Measurements from ENCODE around the gene KIF21A.
"Not testable (repeated sequence)": the region's sequence is repeated elsewhere in the genome, so short reads cannot be mapped to it uniquely, and the experiment has no call there.

The KIF21A gene

GRCh38 chr12:39341761-39342160, 101.2 kb downstream of the KIF21A start:
- no peak for DNase-seq (ENCODE audit: low read depth in 3 of 3)

GRCh38 chr12:39341179-39341578, 101.7 kb downstream of the KIF21A start:
- no peak for DNase-seq (ENCODE audit: low read depth in 3 of 3)

GRCh38 chr12:39332661-39333175, 110.2 kb downstream of the KIF21A start:
- no peak for DNase-seq (ENCODE audit: low read depth in 3 of 3)

GRCh38 chr12:39331539-39332261, 111.2 kb downstream of the KIF21A start:
- DNase-seq (ENCODE audit: low read depth in 3 of 3) = no peak

- DNase-seq (ENCODE audit: low read depth in 3 of 3) = no peak
Measured at GRCh38 chr12:39329876-39330275, 113.0 kb downstream of the KIF21A start.

GRCh38 chr12:39329018-39329417, 113.9 kb downstream of the KIF21A start:
- no peak for DNase-seq (ENCODE audit: low read depth in 3 of 3)

- no peak for DNase-seq (ENCODE audit: low read depth in 3 of 3)
Measured at GRCh38 chr12:39327965-39328364, 115.0 kb downstream of the KIF21A start.

- no peak for DNase-seq (ENCODE audit: low read depth in 3 of 3)
Measured at GRCh38 chr12:39327510-39327909, 115.4 kb downstream of the KIF21A start.

- DNase-seq (ENCODE audit: low read depth in 3 of 3) = no peak
Measured at GRCh38 chr12:39319180-39319579, 123.7 kb downstream of the KIF21A start.

- no peak for DNase-seq (ENCODE audit: low read depth in 3 of 3)
Measured at GRCh38 chr12:39314547-39314946, 128.4 kb downstream of the KIF21A start.

- DNase-seq (ENCODE audit: low read depth in 3 of 3) = no peak
Measured at GRCh38 chr12:39309516-39309915, 133.4 kb downstream of the KIF21A start.

GRCh38 chr12:39301422-39301821, 141.5 kb downstream of the KIF21A start:
- DNase-seq (ENCODE audit: low read depth in 3 of 3) = no peak

GRCh38 chr12:39300799-39301198, 142.1 kb downstream of the KIF21A start:
- DNase-seq (ENCODE audit: low read depth in 3 of 3) = no peak

GRCh38 chr12:39297891-39298290, 145.0 kb downstream of the KIF21A start:
- DNase-seq (ENCODE audit: low read depth in 3 of 3) = no peak

- DNase-seq (ENCODE audit: low read depth in 3 of 3) = no peak
Measured at GRCh38 chr12:39296496-39296895, 146.4 kb downstream of the KIF21A start.

- not testable (repeated sequence) for DNase-seq (ENCODE audit: low read depth in 3 of 3)
Measured at GRCh38 chr12:39295593-39295992, 147.3 kb downstream of the KIF21A start.

- DNase-seq (ENCODE audit: low read depth in 3 of 3) = no peak
Measured at GRCh38 chr12:39294715-39295114, 148.2 kb downstream of the KIF21A start.

- DNase-seq (ENCODE audit: low read depth in 3 of 3) = no peak
Measured at GRCh38 chr12:39292125-39292630, 150.7 kb downstream of the KIF21A start.

GRCh38 chr12:39287817-39288216, 155.1 kb downstream of the KIF21A start:
- no peak for DNase-seq (ENCODE audit: low read depth in 3 of 3)

GRCh38 chr12:39287409-39287808, 155.5 kb downstream of the KIF21A start:
- no peak for DNase-seq (ENCODE audit: low read depth in 3 of 3)

- DNase-seq (ENCODE audit: low read depth in 3 of 3) = no peak
Measured at GRCh38 chr12:39278426-39278825, 164.5 kb downstream of the KIF21A start.

GRCh38 chr12:39277416-39277815, 165.5 kb downstream of the KIF21A start:
- no peak for DNase-seq (ENCODE audit: low read depth in 3 of 3)

GRCh38 chr12:39275846-39276245, 167.1 kb downstream of the KIF21A start:
- no peak for DNase-seq (ENCODE audit: low read depth in 3 of 3)
